Mucosa of descending colon (tissue), 3 donors: Measurements from ENCODE around the gene INPP5A. TPM values are rescaled to one million over a fixed set of nuclear protein-coding genes. Genes with fewer than 3 reads are reported as not detected.
A peak's percentile ranks its signal among the peaks of the same experiment; 100 is the strongest.

Source experiments
- ATAC-seq: fragments of 200-7000 bp; cut with Tn5 transposase; one replicate; pipeline ENCODE4 v1.9.1; 2020; ENCODE audit warnings: mild to moderate bottlenecking, moderate library complexity
- DNase-seq, 3 donors: peaks; one replicate each; pipeline ENCODE4 v3.0.0-alpha.2; 2020
- H3K36me3 ChIP-seq: fragments of 200-600 bp; one replicate; pipeline ENCODE4 v1.8.0; 2021; ENCODE audit warnings: low read depth, mild to moderate bottlenecking
- H3K4me1 ChIP-seq: fragments of 200-600 bp; one replicate; pipeline ENCODE4 v1.8.0; 2021; ENCODE audit warnings: low read depth, mild to moderate bottlenecking
- H3K4me3 ChIP-seq: fragments of 200-600 bp; one replicate; pipeline ENCODE4 v1.8.0; 2021; ENCODE audit warnings: mild to moderate bottlenecking
- H3K9me3 ChIP-seq: fragments of 200-600 bp; one replicate; pipeline ENCODE4 v1.8.0; 2021; ENCODE audit warnings: mild to moderate bottlenecking
- intact Hi-C, 2 donors: fragments of 100-400 bp; cut with DNase I in 1 of 2; cut with micrococcal nuclease in 1 of 2; formaldehyde crosslinking; loops; one replicate each; pipeline versions ENCODE4 v1.11.0 to v1.11.1; 2022; cut with DNase I, micrococcal nuclease
- total RNA-seq, 3 donors: library from RNA; stranded (reverse); fragmentation: NEBNext Ultra II Directional in 2 of 3; extraction: Animal tissue kit (Norgen Biotek cat#: 25700) in 2 of 3; gene quantifications; one replicate each; pipeline versions ENCODE4 v1.2.1 to v1.2.4, GENCODE V29; 2021 to 2023
- TF ChIP-seq, protein P1 (sequence below): fragments of 200-600 bp; IDR thresholded peaks from one replicate; pipeline ENCODE4 v1.8.0; 2022; ENCODE audit warnings: antibody characterized with exemption, mild to moderate bottlenecking
- donor health status: DM: no; HTN: no; CAD: no; lungs with moderate emphysema.
- donor health status: DM: no; HTN: no; CAD: no.
- donor health status: DM: no; HTN: yes; CAD: no.

INPP5A gene
- total RNA-seq, 3 donors from 2014 or later = 31.7 to 92.8 (median 32.0) TPM

DNA sequence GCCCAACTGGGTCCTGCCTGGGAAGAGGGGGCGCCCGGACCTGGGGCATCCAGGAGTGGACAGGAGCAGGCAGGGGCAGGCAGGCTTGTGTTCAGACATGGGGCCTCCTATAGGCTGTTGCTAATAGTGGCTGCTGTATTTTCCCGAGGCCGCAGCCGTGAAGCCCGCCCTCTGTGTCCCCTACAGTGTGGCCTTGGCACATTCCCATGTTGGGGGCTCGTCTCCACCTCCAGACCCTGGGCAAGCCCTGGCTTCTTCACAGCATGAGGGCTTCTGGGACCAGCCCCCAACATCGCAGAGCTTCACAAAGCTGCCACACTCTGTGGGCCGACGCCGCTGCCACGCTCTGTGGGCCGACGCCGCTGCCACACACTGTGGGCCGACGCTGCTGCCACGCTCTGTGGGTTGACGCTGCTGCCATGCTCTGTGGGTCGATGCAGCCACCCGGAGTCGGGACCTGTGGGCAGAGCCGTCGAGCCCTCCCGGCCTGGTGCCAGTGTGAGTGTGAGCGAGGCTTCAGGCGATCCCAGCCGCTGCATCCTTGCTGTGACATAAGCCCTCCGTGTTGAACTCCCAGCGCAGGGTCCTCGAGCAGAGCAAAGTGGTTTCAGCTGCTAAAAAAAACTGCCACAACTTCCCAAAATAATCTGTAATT lies 109.0 kb downstream of the INPP5A start:
- no peak for ATAC-seq
- Histone ChIP-seq H3K36me3 (no peaks in the 10 kb centered on the region), H3K4me3 (no peak overlapping the region), H3K9me3 (no peaks in the 10 kb centered on the region), H3K4me1 (no peaks in the 10 kb centered on the region)
- TF ChIP-seq, protein P1, sequence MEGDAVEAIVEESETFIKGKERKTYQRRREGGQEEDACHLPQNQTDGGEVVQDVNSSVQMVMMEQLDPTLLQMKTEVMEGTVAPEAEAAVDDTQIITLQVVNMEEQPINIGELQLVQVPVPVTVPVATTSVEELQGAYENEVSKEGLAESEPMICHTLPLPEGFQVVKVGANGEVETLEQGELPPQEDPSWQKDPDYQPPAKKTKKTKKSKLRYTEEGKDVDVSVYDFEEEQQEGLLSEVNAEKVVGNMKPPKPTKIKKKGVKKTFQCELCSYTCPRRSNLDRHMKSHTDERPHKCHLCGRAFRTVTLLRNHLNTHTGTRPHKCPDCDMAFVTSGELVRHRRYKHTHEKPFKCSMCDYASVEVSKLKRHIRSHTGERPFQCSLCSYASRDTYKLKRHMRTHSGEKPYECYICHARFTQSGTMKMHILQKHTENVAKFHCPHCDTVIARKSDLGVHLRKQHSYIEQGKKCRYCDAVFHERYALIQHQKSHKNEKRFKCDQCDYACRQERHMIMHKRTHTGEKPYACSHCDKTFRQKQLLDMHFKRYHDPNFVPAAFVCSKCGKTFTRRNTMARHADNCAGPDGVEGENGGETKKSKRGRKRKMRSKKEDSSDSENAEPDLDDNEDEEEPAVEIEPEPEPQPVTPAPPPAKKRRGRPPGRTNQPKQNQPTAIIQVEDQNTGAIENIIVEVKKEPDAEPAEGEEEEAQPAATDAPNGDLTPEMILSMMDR = no peak
- intact Hi-C loops = no loop called here
- peak in 1 of 3 donors; percentile 41 for DNase-seq

DNA sequence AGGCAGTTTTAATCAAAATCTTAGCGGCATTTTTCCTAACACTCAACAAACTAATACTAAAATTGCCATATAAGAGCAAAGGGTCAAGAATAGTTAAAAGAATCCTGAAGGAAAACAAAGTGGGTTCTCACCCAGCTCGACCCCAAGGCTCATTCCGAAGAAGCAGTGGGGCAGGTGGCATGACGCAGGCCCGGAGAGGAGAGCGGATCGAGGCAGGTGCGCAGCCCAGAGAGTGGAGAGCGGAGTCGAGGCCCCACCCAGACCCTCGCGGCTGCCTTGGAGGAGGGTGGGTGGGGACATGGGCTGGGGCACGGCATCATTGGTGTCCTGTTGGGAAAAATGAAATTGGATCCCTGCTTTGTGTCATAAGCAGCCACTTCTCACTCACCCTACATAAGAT lies 109.8 kb downstream of the INPP5A start:
- no peaks in the 10 kb centered on the region for H3K4me1 ChIP-seq
- DNase-seq = peak in 1 of 3 donors; percentile 42
- no peaks in the 10 kb centered on the region for H3K36me3 ChIP-seq
- intact Hi-C loops = no loop called here
- ATAC-seq = no peak
- H3K4me3 ChIP-seq = no peak overlapping the region
- H3K9me3 ChIP-seq = no peaks in the 10 kb centered on the region
- TF ChIP-seq, protein P1 = no peak

DNA sequence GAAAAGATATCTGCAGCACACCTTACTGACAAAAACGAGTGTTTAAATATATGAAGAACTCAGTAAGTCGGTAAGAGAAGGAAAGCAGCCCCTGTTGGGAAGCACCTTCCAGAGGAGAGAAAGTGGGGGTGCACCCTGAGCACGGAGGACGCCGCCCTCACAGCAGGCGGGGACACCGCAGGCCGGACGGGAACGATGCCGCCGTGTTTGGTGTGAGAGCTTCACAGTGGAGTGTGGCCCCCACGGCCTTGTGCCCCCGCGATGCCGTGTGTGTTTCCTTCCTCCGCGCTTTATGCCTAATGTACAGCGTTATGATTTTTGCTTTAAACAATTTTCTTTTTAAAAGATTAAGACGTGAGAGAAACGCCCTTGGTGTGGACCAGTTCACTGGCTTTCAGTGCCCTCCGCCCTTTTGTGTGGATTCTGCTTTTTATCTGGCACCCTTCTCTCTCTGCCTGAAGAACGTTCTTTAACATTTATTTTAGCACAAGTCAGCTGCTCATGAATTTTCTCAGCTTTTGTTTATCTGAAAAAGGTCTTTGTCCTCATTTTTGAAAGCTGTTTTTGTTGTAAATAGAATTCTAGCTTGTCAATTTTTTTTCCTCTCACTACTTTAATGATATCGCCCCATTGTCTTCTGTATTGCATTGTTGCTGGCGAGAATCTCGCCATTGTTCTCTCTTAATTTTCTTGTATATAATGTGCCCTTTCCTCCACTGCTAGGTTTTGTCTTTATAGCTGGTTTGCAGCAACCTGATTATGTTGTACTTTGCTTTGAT lies 110.7 kb downstream of the INPP5A start:
- no peak for ATAC-seq
- intact Hi-C loops = no loop called here
- no peak overlapping the region for H3K4me3 ChIP-seq
- no peaks in the 10 kb centered on the region for H3K4me1 ChIP-seq
- no peak for DNase-seq
- H3K36me3 ChIP-seq = no peaks in the 10 kb centered on the region
- TF ChIP-seq, protein P1 = no peak
- H3K9me3 ChIP-seq = no peaks in the 10 kb centered on the region

DNA sequence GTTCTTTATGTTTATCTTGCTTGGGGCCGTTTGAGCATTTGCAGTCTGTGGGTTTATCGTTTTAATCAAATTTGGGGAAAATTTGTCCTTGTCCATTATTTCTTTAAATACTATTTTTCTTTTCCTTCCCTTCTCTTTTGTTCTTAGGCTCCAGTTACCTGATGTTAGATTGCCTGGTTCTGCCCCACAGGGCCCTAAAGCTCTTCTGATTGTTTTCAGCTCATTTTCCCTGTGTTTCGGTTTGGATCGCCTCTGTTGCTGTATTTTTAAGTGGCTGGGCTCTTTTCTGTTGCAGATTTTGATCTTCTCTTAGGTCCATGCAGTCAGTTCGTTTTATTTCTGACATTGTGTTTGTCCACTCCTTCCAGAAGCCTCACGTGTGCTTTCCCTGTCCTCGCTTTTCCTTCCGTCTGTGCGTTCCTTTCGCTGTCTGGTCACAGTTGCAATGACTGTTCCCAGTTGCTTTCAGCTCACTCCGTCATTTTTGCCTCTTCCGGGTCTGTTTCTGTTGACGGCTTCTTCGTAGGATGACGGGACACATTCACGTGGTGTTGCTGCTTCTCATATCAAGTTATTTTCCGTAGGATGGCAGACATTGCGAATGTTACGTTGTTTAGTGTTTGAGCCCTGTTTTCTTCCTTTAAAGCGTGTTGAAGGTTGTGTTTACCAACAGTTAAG lies 111.4 kb downstream of the INPP5A start:
- Histone ChIP-seq H3K4me1 (no peaks in the 10 kb centered on the region), H3K4me3 (no peak overlapping the region), H3K36me3 (no peaks in the 10 kb centered on the region), H3K9me3 (no peaks in the 10 kb centered on the region)
- DNase-seq = peak in 1 of 3 donors; percentile 3
- ATAC-seq = no peak
- TF ChIP-seq, protein P1 = no peak
- intact Hi-C loops = no loop called here

DNA sequence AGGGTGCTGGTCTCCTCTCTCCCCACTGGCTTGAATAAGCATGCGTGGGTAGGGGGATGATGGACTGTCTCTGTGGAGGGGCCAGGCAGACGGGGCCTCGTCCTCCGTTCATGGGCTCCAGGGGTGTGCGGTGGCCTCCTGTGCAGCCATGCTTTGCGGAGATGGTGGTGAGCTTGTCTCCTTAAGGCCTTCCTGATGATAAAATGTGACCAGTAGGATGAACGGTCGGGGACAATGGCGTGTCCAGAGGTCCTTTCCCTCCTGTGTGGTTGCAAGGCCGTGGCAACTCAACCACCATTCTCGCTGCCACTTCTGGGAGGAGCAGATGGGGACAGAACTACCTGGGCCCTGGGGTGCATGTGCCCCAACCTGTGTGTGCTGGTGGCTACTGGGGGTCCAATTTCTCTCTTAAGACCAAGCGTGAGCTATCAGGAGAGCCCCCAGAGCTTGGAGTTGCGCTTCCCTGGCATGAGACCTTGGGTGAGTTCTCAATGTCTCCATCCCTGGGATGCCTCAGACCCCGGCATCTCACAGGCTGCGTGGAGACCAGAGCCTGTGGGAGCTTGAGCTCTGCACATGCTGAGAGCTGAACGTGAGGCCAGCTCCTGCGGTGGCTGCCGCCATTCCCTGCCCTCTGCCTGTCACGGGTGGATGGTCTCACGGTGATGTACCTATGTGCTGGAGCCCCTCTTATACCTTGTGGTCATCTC lies 112.2 kb downstream of the INPP5A start:
- intact Hi-C loops = no loop called here
- Histone ChIP-seq H3K9me3 (no peaks in the 10 kb centered on the region), H3K4me1 (no peaks in the 10 kb centered on the region), H3K4me3 (no peak overlapping the region), H3K36me3 (no peaks in the 10 kb centered on the region)
- TF ChIP-seq, protein P1 = no peak
- ATAC-seq (no peak), DNase-seq (peak in 1 of 3 donors; percentile 15)
